Middle frontal gyrus (tissue), 1 donor: ENCODE measurements around the gene SEC22C.

Experiments
- DNase-seq: peaks from one replicate; pipeline ENCODE4 v3.0.0-alpha.2; 2015; ENCODE audit warnings: low spot score; ENCODE audit errors: extremely low spot score

Gene SEC22C

DNA sequence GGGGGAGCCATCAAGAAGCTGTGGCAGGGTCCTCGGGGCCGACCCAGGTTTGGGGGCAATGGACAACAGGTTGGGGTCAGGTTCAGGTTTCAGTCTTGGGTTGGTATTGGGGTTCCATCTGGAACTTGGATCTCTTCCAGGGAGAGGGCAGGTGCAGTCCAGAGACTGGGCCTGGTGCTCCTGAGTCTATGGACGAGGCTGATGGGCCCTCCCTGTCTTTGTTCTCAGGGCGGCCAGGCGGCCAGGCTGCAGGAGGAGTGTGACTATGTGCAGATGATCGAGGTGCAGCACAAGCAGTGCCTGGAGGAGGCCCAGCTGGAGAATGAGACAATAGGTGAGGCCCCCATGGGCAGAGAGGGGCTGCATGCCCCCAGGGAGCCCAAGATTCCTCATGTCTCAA, 68.2 kb downstream of the SEC22C start:
- no peak for DNase-seq

DNA sequence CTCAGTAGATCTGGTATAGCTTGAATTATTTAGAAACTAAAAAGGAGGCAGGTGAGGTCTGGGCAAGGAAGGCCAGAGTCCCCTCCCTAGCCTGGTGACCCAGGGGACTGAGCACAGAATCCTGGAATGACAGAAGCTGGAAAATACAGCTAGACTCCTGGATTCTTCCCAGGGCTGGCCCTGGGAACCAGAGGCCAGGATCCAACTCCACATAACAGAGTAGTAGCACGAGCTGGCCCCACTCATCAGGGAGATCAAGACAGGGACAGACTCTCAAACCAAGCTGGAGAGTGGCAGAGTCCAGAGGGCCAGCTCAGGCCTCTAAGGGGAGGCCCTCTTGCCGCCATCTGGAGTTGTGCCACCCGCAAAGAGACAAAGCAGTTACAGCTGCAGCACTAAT, 68.6 kb downstream of the SEC22C start:
- DNase-seq = no peak

DNA sequence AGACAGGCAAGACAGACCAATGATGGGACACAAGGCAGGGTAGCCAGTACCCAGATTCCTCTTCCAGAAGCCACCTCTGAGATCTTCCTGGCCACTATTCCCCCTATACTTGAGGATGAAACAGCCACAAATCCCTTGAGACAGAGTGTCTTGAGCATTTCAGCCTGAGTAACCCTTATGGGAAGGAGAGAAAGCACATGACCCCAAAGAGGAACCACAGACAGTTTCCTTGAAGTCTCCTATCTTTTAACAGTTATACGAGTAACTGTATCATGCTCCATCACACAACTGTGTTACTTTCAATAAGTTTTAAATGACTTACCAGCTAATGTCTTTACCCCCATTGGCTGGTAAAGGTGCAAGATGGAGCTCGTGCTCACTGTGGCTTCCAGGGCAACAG, 70.0 kb downstream of the SEC22C start:
- DNase-seq = no peak

DNA sequence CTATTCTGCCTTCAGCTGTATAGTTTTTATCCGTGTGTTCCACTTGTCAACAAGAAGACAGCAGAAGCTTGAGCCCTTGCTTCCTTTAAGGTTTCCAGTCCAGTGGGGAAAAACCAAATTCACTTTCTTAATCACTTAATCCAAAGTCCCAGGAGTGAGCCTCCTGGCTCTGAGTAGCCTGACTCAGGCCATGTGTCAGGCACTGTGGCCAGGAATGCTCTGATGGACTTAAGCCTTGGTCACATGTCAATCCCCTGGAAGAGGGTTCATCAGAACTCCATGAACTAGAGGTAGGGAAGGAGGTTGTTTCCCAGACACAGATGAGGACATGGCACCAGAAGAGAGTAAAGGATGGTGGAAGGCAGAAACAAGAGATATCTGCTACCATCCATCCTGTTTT, 70.6 kb downstream of the SEC22C start:
- no peak for DNase-seq

DNA sequence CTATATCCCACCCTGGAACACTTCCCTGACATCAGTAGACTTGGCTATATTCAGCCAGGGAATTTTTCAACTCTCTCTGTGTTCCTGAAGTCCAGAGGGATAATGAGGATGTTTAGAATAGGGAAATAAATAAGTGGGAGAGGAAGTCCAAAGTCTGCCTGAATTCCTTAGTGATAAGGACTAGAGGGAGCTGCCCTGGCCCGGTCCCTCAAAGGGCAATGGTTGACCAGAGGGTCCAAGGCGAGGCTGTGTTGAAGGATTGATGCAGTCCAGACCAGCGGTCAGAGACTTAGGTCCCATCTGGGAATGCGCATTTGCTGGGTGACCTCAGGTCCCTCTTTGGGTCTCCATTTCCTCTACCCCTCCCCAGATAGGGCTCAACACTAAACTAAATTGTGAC, 71.4 kb downstream of the SEC22C start:
- DNase-seq = no peak

DNA sequence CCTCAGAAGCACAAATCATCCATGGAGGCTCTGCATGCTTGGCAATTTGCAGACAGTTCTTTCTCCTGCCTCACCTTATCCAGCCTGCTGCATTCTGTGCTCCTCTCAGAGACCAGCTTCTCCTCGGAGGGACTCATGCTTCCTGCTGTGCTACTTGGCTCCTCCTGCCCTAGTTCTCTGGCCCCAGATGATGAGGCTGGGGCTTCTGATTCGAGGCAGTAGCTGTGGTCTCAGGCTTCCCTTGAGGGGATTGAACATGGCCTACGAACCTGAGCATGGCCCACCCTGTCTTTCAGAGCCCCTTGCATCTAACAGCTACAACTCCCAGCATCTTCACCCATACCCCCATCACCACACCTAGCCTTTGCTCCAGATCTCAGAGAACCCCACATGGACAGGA, 72.7 kb downstream of the SEC22C start:
- no peak for DNase-seq

DNA sequence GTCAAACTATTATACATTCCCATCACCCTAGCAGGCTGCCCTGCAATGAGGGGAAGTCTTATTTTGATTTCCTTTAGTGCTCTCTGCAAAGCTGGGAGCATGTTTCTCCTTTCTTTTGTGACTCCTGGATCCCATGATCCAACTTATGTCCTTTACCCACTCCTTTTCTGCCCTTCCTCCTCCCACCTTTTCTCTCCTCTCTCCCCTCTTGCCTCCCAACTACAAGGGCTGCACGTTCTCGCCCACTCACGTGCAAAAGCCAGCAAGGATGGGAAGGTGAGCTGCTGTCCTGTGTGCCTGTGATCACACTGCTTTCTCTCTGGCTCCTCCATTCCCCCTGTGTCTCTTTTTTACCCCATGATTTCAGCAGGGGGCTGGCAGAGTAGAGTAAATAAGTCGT, 73.2 kb downstream of the SEC22C start:
- DNase-seq = no peak

DNA sequence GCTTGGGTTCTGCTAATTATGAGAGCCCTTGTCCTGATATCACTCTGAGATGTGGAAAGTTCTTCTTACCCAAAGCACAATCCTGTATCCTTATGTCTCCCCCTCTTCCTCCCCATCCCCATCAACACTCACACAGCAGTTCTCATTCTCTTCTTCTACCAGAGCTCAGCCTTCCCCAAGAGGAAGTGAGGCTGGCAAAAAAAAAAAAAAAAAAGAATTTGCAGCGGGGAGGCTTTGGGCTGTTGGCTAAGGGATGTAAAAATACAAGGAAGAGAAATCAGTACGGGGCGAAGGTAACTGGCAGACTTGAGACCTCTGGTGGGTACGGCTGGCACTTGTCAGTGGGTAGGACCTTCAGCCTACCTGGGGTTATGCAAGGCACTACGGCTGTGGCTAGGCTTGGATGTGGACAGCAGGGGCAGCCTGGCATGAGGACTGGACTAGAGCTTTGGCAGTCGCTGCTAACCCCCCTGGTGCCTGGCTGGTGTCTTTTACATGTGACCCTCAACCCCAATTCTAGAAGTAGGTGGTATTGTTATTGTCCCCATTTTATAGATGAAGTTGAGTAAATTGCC, 73.9 kb downstream of the SEC22C start:
- no peak for DNase-seq

DNA sequence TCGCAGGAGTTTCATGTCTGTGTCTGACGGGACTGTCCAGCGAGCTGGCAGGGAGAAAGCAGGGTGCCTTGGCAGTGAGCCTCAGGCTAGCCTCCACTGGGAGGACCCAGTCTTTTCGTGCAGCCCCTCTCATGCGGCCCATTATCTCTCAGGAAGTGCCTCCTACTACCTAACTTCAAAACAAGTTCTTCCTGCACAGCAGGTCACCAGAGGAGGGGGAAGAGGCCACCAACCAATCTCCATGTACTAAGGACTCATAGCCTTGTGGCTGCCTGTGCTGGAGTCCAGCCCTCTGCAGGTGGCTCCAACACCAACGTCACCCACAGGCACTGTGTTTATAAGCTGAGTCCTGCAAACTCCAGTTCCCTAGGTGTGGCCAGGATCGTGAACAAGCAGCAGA, 74.5 kb downstream of the SEC22C start:
- DNase-seq = no peak

DNA sequence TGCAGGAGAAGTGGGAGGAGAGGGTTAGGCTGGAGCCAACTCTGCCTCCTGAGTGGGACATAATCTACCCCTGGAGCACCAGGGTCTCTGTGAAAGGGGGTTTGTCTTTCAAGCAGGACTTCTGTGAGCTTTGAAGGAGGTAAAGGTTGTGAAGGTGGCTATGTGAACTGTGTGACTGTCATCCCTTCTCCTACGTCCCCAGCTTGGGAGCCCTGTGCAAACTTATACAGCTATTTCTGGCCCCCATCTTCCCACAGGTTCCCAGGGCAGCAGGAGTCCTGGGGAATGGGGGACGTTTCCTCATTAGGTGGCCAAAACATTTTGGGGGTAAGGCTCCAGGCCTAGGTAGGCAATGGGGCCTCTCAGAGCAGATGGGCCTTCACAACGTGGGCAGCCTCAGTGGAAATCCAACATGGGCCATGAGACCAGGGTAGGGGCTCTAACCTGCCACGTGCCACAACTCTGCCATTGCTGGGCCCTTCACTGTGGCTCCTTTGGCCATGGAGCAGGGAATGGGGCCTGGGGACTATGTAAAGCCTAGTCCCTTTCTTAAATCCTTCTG, 75.8 kb downstream of the SEC22C start:
- no peak for DNase-seq

DNA sequence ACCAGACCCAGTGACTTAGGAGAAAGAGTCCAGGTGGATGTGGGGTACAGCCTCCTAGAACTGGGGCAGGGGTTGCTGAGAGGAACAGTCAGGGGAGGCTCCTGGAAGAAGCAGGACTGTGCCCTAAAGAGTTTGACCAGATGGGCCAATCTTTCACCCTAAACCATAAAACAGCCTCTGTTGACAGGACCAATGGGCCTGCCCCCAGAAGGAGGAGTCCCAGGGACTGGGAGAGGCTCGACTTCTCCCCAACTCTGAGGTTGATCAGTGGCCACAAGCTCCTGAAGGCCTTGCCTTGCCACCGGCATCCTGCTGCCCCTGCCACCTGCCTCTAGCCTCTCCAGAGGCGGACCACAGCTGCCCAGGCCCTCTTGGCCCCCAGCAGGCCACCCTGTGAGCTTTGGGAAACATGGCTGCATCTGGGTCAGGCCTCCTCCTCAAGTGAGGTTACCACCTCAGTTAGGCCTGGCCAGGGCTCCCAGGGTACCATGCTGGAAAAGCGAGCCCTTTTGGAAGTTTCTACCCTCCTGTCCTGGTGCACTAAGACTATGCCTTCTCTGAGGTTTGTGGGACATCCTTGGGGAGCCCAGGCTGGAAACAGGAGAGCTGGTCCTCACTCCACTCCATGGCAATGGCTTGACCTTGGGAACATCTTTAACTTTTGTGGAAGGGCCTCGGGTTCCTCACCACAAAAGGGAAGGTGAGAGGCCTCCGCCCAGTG, 76.5 kb downstream of the SEC22C start:
- DNase-seq = no peak

DNA sequence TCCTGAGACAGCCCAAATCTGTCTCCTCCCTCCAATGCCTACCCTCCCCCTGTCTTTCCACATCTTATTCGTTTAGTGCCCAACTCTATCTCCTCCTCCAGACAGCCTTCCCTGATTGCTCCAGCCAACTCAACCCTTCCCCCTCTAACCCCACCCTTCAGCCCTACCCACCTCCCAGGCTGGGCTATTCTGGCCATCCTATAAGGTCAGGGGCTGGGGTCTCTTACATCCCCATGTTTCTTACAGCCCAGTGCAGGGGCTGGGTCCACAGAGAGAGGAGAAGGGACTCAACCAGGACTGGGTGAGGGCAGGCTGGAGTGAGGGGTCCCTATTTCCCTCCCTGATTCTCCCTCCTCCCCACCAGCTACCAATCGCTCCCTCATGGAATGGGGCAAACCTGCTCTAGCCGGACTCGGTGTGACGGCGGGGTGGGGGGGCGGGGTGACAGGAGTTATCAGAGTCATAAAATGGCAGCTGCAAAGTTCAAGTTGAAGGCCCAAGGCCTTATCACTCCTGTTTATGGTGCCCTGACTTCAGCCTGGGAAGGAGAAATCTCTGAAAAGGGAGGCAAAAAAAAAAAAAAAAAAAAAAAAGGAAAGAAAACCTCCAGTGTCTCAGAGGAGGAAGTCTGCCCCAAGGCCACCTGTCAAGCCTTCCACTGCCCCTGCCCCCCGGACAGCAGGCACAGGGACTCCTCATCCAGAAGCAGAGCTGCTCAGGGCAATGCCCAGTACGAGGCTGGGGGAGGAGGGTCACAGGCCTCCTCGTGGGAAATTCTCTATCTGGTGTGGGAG, 77.2 kb downstream of the SEC22C start:
- DNase-seq = no peak

DNA sequence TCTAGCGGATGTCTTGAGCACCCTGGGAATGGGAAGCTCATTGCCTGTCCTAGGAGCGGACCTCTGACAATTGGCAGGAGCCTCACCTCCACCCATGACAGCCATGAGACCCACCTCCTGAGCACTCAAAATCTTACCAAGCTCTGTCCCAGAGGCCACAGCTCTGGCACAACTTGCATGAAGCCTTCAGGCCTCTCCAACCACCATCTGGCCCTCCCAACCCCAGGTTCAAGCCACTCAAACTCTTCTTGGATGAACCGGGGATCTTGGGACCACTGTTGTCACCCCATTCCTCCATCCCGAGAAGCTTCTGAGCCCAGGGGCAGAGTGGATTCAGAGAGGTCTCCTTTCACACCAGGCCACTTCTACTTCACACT, 77.8 kb downstream of the SEC22C start:
- DNase-seq = no peak

DNA sequence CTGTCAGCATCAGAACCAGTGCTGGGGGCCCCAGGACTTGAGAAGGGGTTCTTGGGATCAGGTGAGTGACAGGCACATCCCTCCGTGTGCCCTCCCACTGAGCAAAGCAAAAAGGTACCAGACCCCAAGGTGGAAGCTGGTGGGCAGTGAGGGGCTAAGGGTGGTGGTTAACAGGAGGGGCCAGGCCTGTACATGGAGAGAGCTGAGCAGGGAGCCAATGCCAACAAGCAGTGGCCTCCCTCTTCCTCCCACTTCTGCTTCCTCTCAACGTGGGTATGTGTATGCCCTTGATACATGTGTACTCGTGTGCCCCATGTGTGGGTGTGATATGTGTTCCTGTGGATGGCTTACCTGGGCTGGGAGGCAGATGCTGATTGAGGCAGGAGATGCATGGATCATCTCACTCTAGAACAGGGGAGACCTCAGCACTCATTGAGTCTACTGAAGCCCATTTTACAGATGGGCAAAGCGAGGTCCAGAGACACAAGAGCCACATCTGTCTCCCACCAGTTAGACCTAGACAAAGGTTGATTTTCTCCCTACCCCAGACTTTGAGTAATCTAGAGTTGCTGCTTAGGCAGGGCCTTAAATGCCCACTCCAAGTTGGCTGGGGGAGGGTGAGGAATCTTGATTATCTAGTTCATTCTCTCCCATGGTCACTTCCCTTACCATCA, 78.4 kb downstream of the SEC22C start:
- no peak for DNase-seq

DNA sequence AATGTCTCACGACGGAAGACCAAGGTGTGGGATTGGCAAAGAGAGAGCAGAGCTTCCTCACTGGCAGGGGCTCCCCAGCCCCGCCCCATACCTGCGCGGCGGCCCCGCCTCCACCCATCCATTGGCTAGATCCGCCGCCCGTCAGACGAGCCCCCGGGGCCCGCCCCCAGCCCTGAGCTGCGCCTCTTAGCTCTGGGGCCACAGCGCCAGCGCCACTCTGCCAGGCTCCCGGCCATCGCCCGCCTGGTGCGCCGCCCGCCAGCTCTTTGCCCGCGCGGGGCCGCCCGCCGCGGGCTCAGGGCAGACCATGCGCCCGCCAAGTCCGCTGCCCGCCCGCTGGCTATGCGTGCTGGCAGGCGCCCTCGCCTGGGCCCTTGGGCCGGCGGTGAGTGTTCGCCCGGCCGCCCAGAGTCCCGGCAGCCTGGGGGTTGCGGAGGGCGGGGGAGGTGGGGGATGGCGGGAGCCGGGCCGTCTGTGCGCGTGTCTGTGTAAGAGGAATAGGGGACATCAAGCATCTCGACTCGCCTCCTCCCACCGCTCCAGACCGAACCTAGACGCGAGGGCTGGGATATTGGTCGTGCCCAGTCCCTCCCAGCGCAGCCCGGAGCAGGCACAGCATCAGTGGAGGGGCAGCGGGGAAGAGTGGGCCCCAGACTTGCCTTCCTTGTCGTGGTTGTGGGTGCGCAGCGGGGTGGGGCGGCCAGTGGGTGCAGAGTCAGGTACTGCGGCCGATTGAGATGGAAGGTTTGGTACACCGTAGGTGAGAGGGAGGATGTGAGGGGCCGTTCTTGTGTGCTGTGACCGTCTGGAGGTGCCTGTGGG, 79.1 kb downstream of the SEC22C start, which contains the start of gene VIPR1:
TSS of gene VIPR1 (plus strand) at position 215 of the 822 bp plus-strand sequence. CDS start at position 308, 93 bp downstream.
- peak; percentile 52 for DNase-seq

DNA sequence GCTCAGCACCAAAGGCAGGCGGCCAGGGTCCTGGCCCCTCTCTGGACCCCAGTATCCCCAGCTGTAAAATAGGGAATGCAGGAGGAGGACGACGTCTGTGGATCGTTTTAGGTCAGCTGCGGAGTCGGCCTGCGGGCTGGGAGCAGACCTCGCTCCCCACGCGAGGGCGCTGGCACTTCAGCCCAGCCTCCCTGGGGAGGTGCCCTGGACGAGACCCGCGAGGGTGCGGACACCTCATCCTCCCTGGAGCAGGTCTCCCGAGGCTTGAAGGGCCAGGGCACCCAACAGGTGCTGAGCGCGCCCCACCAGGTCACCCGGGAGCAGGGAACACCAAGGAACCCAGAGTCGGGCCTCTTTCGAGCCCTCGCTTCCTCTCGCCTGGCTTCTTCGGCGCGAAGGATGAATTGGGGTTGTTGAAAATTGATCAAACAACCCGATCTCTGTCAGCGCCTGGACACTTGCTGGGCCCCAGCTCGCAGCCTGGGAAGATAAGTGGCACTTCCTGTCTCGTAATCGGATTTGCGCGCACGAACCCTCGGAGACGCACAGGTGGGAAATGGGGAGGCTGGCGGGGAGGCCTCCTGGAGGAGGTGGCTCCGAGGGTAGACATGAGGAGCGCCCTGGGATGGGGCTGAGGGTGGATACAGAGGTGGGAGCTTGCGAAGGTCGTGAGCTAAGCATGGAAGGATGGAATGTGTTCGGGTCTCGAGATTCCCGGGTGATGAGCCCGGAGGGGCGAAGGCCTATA, 79.9 kb downstream of the SEC22C start:
- DNase-seq = no peak

DNA sequence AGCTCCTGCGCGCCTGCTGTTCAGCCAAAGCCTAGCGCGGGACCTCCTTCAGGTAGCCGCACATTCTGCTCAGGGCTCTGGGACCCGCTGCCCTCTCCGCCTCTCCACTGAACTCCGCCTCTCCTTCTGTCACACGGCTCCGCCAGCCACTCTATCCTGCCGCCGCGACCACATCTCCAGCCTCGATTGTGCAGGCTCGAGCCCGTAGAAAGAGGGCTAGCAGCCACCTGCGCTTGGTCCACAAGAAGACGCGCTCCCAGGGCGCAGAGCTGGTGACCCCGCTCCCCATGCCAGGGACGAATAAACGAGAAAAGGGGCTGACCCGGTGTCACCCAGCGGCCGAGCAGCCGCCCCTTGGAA, 80.5 kb downstream of the SEC22C start:
- no peak for DNase-seq

DNA sequence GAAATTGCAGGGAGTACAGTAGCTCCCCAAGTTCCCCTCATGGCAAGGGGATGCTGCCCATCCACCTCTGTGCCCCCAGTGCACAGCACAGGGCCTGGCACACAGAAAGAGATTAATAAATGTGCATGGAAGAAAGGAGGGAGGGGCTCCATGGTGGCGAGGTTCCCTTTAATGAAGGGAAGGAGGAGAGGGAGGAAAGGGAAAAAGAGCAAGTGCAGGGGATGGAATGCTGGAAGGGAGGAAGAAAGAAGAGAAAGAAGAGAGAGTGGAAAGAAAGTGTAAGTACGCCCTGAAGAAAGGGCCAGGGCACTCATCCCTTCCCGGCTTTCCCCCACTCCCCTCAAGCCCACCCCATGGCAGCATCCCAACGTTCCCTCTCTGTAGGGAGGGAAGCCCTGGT, 80.9 kb downstream of the SEC22C start:
- no peak for DNase-seq

DNA sequence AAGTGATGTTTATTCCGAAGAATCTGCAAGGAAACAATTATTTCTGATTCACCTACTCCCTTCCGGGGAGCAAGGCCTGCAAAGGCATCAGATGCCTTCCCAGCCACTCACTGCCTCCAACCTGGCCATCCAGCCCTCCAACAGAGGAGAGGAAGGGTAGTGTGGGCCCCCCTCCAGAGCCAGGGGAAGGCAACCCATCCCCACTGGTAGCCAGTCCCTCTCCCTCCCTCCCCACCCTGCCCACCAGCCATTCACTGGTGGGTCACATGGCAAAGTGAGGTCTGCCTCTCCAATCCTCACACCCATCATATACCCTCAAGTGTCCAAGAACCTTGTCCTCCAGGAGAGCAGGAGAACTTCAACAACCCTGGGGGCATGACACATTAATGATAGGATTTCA, 81.7 kb downstream of the SEC22C start:
- DNase-seq = no peak

DNA sequence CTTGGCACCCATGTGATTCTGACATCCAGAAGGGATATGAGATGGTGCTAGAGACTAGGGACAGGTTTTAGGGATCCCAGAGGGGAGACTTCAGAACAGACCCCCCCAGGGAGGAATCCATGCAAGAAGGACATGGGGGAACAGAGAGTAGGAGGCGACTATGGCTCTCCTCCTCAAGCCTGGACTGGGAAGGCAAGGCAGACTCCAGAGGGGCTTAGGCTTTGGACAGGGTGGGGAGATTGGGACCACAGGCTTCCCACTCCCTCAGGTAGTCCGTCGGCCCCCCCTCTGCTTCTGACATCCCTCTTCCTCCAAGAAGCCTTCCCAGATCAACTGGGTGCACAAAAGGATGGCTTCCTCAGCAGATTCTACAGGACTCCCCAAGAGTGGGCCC, 82.3 kb downstream of the SEC22C start:
- no peak for DNase-seq
